GM19463 (cell line): ENCODE measurements around the gene WDR77.

Experiments
- ATAC-seq: cut with Tn5 transposase; IDR thresholded peaks from one replicate; pipeline ENCODE4 v1.9.1; 2021; ENCODE audit warnings: mild to moderate bottlenecking, moderate library complexity; ENCODE audit not compliant: unreplicated experiment

WDR77 gene

GRCh38 chr1:111470596-111470995, 21.5 kb upstream of the WDR77 start:
- no peak for ATAC-seq

GRCh38 chr1:111469539-111469938, 20.5 kb upstream of the WDR77 start:
- ATAC-seq, result no peak

DNA sequence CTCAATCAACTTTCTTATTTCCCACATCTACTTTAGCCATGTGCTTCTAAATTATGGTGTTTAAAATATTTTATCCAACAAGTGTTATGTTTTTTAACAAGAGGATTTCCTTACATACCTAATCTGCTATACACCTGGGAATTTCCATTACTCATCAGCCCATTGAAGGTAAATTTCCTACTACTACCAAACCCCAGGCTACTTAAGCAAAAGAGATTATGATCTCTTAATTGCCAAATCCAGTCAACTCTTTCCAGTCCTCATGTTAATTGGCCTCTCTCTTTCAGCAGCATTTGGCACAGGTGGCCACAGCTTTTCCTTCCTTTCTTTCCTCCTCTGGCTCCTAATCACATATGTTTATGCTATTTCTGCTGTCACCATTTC, 19.7 kb upstream of the WDR77 start:
- ATAC-seq, result no peak

DNA sequence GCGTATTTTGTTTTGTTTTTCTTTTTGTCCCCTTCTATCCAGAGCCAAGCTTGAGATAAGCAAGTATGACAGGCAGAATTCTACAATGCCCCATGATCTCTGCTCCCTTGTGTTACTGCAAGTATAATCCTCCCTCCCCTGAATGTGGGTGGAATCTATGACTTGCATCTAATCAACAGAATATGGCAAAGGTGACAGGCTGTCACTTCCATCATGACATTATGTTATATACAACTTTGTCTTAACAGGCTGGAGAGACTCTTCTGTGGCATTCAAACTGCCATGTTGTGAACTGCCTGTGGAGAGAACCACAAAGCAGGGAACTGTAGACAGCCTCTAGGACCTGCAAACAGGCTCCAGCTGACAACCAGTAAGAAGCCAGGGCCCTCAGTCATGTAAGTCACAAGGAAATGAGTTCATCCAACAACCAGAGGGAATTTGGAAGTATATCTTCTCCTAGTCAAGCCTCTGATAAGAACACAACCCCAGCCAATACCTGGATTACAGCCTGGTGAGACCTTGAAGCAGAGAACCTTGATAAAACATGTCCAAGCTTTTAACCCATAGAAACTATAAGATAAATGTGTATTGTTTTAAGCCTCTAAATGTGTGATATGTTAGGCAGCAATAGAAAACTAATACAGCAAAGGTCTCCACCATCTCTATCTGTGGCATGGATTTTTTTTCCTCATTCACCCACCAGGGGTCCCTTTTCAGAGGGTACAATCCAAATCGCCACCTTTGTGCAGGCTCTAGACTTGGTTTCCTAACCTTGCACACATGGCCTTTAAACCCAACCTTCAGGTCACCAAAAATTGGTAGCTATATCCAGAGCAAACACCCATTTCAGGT, 19.0 kb upstream of the WDR77 start:
- no peak for ATAC-seq

GRCh38 chr1:111466480-111466879, 17.4 kb upstream of the WDR77 start:
- ATAC-seq, result no peak

DNA sequence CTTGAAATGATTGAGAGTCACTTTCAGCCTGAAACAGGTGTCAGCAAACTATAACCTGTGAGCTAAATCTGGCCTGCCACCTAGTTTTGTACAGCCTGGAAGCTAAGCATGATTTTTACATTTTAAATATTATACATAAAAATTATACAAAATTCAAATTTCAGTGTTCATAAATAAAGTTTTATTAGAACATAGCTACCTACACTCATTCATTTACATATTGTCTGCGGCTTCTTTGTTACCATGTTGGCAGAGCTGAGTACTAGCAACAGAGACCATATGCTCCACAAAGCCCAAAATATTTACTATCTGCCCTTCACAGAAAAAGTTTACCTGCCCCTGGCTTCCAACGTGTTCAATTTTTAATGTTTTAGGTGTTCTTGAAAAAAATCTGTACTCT, 16.7 kb upstream of the WDR77 start:
- no peak for ATAC-seq

DNA sequence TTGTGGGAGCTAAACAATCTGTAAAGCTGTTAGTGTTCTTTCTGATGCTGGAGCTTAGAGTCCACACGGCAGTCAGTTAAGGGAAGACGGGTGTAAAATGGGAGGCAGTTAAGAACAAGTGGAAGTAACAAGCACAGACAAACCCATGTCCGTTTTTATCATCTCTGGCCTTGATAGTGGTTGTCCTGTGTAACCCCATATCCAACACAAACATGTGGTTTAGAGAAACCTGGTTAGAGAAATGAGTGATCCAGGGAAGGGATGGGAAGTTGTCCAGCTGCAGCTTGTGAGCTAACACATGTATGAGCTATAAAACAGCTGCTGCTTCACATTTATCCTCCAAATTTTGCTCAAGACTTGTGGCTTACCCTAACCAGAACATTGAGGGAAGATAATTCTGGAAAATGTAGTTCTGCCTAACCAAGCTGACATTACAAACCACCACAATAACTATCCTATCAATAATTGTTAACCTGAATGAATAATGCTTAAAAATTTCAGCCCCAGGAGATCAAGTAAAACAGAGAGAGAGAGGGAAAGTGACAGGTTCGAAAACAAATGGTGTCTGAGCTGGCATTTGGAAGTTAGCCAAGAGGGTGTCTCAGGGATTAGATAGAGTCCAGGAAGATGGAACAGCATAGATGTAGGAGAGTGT, 14.1 kb upstream of the WDR77 start:
- no peak for ATAC-seq

DNA sequence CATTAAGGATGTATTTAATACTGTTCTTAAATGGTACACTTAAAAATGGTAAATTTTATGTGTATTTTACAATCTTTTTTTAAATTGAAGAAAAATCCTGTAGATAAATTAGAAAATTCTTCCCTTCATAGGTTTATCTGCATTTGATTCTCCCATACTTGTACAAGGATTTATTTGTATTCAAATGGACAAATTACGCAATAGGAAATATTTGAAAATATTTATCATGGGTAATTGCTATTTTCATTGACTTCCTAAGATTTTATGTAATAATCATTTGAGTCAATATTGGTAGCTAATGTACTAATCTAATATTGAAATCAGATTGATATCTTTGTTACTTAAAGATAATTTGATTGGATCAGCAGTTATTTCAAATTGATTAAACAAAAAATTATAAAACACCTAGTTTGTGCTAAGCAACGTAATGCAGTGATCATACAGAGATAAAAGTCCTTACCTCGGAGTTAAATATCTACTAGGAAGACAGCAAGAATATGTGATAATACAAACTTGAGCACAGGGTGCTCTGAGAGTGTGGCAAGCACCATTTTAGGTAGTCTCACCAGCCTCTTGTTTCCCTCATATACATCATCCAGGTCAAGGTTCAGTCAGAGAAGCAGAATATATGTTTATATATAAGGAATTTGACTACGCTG, 13.4 kb upstream of the WDR77 start:
- ATAC-seq, result no peak

- ATAC-seq, result no peak
Observed at GRCh38 chr1:111461765-111462164, 12.7 kb upstream of the WDR77 start.

- no peak for ATAC-seq
Observed at GRCh38 chr1:111455642-111456031, 6.6 kb upstream of the WDR77 start.

- ATAC-seq, result no peak
Observed at GRCh38 chr1:111454859-111455641, 6.0 kb upstream of the WDR77 start.

- no peak for ATAC-seq
Observed at GRCh38 chr1:111453706-111454105, 4.7 kb upstream of the WDR77 start.

- ATAC-seq, result no peak
Observed at GRCh38 chr1:111452581-111452980, 3.5 kb upstream of the WDR77 start.

DNA sequence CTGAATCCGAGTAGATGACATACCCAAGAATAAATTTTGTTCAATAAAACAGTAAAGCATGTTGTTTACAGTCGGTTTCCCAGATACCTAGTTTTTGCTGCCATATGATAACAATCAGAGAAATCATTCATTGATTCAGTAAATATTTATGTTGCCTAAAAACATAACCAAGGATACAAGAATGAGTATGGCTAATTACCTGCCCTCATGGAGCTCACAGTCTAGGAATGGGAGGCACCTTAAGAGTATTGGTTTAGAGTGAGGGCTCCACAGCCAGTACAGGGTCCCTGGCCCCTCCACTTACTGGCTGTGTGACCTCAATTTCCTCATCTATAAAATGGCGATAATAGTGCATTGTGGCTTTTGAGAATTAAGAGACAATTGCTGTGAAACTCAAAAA, 1.1 kb upstream of the WDR77 start:
- no peak for ATAC-seq

- ATAC-seq, result no peak
Observed at GRCh38 chr1:111449703-111450017, 604 bp upstream of the WDR77 start.

DNA sequence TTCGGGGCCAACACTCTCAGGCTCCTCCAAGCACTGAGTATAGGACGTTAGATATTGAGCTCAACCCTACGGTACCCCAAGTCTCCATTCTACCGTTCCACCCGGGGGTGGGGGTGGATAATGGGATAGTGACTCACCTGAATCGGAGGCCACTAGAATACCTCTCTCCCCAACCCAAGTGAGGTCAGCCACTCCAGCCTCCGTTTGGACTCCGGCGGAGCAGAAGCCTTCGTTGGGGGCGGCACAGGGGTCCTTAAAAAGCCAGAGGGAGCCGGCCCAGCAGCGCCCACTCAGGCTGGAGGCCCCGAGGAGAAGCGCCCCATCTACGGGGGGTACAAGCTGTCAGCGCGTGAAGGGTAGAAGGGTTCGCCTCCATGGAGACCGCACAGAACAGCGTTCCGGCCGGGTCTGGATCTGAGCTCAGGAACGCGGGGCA, 556 bp downstream of the WDR77 start:
- no peak for ATAC-seq

GRCh38 chr1:111446967-111447892, 1.8 kb downstream of the WDR77 start:
- ATAC-seq, result no peak

GRCh38 chr1:111446546-111446945, 2.5 kb downstream of the WDR77 start:
- ATAC-seq, result no peak

GRCh38 chr1:111444031-111444430, 5.0 kb downstream of the WDR77 start:
- ATAC-seq, result no peak

DNA sequence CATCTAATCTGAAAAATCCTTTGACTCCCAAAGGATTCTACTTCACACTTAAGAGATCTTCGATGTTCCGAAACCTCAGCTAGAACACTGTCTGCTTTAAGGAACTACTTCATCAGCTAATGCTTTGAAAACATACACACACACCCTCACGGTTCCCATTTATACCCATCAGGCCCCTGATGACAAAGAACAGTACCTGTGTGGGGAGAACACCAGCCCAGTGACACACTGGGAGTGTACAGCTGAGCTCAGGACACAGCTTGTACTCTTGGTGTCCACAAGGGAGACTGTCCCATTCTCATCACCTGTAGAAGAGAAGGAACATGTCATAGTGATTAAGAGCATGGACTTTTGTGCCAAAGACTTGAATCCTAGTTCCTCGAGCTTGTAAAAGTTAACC, 6.6 kb downstream of the WDR77 start:
- ATAC-seq, result no peak
